Panc1 (cell line): Measurements from ENCODE around the gene GM2A. TPM values are rescaled to one million over a fixed set of nuclear protein-coding genes. Genes with fewer than 3 reads are reported as not detected.

ENCODE experiments used
- ATAC-seq: fragments of 200-7000 bp; cut with Tn5 transposase; 2 replicates; pipeline ENCODE4 v1.9.1; 2020; ENCODE audit warnings: mild to moderate bottlenecking, moderate library complexity
- BruUV-seq: library from RNA; stranded (reverse); fragments of 400-500 nt; replicated peaks from 2 replicates; lab custom pipeline; 2021; lab: Mats Ljungman, UMichigan
- CTCF ChIA-PET: fragments of 300-600 bp; sonication (Branson Sonifier 250); formaldehyde crosslinking; loops from one replicate; lab custom pipeline; 2022; ENCODE audit warnings: antibody characterized with exemption; lab: Charles Lee
- POLR2A ChIA-PET: fragments of 300-600 bp; sonication (Branson Sonifier 250); formaldehyde crosslinking; loops from one replicate; lab custom pipeline; 2022; ENCODE audit warnings: antibody characterized with exemption; lab: Charles Lee
- DNase-seq: peaks from one replicate; pipeline ENCODE4 v3.0.0-alpha.2; 2010; ENCODE audit warnings: low read depth, low spot score
- H3K27ac ChIP-seq: 2 replicates; pipeline ENCODE4 v1.5.1; 2011; ENCODE audit warnings: mild to moderate bottlenecking, low read length, inconsistent platforms
- H3K27me3 ChIP-seq: fragments of 200-500 bp; sonication (Bioruptor generic); 2 replicates; pipeline ENCODE4 v1.6.0; 2014; ENCODE audit warnings: low read length, inconsistent platforms; ENCODE audit not compliant: control insufficient read depth, insufficient read depth
- H3K36me3 ChIP-seq: fragments of 200-500 bp; sonication (Bioruptor generic); 2 replicates; pipeline ENCODE4 v1.5.1; 2014; ENCODE audit warnings: inconsistent platforms, mild to moderate bottlenecking, low read length, moderate library complexity; ENCODE audit not compliant: control insufficient read depth, insufficient read depth
- H3K4me1 ChIP-seq: 2 replicates; pipeline ENCODE4 v1.5.1; 2011; ENCODE audit warnings: inconsistent platforms, mild to moderate bottlenecking, low read length, moderate library complexity; ENCODE audit not compliant: control insufficient read depth, insufficient read depth
- H3K4me3 ChIP-seq, 2 experiments: 2 replicates each; pipeline ENCODE4 v1.5.1; 2011 to 2012; ENCODE audit warnings: low read depth in 2 of 2, low read length in 2 of 2, mild to moderate bottlenecking in 2 of 2, inconsistent platforms in 1 of 2, moderate library complexity in 1 of 2
- H3K9me3 ChIP-seq: fragments of 200-500 bp; sonication (Bioruptor generic); 2 replicates; pipeline ENCODE4 v1.5.1; 2014; ENCODE audit warnings: low read depth, mild to moderate bottlenecking, inconsistent platforms, low read length, moderate library complexity; ENCODE audit not compliant: control insufficient read depth, insufficient read depth
- CTCF ChIP-seq: fragments of 450-650 bp; IDR thresholded peaks from 2 replicates; pipeline ENCODE4 v1.5.1; 2017; ENCODE audit warnings: mild to moderate bottlenecking
- POLR2AphosphoS5 ChIP-seq: IDR thresholded peaks from 2 replicates; pipeline ENCODE4 v1.6.1; 2012; ENCODE audit warnings: mild to moderate bottlenecking, low read depth, low read length, moderate library complexity
- REST ChIP-seq, 2 experiments: IDR thresholded peaks; 2 replicates each; pipeline ENCODE4 v1.6.1; 2011 to 2012; ENCODE audit warnings: low read depth in 2 of 2, control low read depth in 1 of 2, low read length in 1 of 2, mild to moderate bottlenecking in 1 of 2, moderate library complexity in 1 of 2; ENCODE audit not compliant: insufficient read depth in 1 of 2
- SIN3A ChIP-seq: IDR thresholded peaks from 2 replicates; pipeline ENCODE4 v1.6.1; 2012; ENCODE audit warnings: low read depth, mild to moderate bottlenecking, low read length, moderate library complexity, borderline replicate concordance; ENCODE audit not compliant: insufficient read depth
- TCF7L2 ChIP-seq: IDR thresholded peaks from 2 replicates; pipeline ENCODE4 v1.6.1; 2011; ENCODE audit warnings: mild to moderate bottlenecking, low read depth, low read length, inconsistent platforms
- in situ Hi-C: cut with HindIII; loops from 2 replicates; pipeline ENCODE4 v1.10.0; 2016; ENCODE audit warnings: low sequenced_read_pairs, low pct_unique_long_range_greater_than_20kb
- intact Hi-C: fragments of 100-400 bp; cut with micrococcal nuclease; formaldehyde crosslinking; loops from one replicate; pipeline ENCODE4 v1.10.0; 2022; ENCODE audit not compliant: unreplicated experiment
- total RNA-seq: library from RNA; stranded (reverse); gene quantifications from one replicate; pipeline ENCODE4 v1.2.1, GENCODE V29; 2021; ENCODE audit not compliant: unreplicated experiment

The GM2A gene
- total RNA-seq, 1 experiment from 2014 or later = 40.7 TPM

DNA sequence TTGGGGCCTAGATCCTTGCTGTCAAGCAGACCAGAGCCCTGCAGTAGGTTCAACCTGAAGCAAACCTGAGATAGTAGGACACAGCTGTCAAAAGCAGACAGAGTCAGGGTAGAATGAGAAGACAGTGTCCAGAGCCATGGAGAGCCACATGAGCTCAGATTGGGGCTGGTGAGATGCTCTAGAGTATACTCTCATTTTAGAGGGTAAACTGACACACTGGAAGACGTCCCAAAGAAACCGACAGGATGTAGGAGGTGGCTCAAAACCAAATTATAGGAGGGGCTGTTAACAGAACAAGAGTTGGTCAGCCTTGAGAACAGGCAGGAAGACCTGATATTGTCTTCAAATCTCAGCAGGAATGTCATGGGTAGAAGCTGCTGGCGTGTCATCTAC, 40.6 kb upstream of the GM2A start:
- BruUV-seq = no TSS peak
- no peaks in the 10 kb centered on the region for H3K36me3 ChIP-seq
- POLR2A ChIA-PET = no interaction called here
- H3K4me3 ChIP-seq = no peak overlapping the region
- TF ChIP-seq TCF7L2 (no peak), SIN3A (no peak), REST (IDR thresholded peaks at IDR 0.05; ENCODE audit: insufficient read depth in 1 of 2, low read depth in 2 of 2, low read length in 1 of 2) (no peak), CTCF (no peak), POLR2AphosphoS5 (no peak)
- intact Hi-C loops (no loop called here), in situ Hi-C loops (no loop called here)
- H3K4me1 ChIP-seq = no peaks in the 10 kb centered on the region
- CTCF ChIA-PET = no interaction called here
- no peak overlapping the region for H3K27ac ChIP-seq
- no peaks in the 10 kb centered on the region for H3K9me3 ChIP-seq
- H3K27me3 ChIP-seq = no peaks in the 10 kb centered on the region
- DNase-seq (no peak), ATAC-seq (no peak)

DNA sequence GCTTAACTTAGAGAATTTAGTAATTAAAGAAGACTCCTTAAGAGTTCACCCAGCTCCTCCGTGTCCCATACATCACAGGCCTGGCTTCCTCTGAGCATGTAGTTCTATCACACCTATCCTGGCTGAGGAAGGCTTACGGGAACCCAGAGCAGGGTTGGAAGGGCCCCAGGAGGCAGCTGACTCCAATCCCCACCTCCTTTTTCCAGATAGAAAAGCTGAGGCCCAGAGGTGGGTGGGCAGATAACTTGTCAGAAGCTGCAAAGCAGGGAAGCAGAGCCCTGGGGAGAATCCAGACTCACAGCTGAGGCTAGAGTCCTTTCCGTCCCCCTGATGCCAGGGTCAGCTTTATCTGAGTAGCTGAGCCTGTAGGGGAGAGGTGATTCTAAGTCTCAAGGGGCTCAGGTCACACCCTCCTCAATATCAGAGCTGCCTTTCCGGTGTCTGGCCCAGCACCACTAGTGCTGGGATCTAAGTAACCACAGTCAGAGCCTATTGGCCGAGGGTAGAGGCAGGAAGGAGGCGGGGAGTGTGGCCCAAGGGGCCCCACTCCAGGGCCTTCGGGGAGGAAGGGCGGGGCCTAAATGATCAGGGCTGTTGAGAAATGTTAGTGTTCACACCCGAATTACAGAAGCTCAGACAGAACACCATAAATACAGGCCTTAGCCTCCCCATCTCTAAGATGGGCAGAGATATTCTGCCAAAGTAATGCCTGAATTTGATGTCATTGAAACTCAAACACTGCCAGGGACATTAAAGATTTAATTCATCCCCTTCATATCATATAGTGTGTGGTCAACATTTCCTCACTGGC, 39.0 kb upstream of the GM2A start:
- ATAC-seq (peak; percentile 46; the same call in 1 of the 2 replicates), DNase-seq (no peak)
- intact Hi-C loops (no loop called here), in situ Hi-C loops (no loop called here)
- Histone ChIP-seq H3K27ac (no peak overlapping the region), H3K9me3 (no peaks in the 10 kb centered on the region), H3K36me3 (no peaks in the 10 kb centered on the region), H3K4me1 (no peaks in the 10 kb centered on the region), H3K27me3 (no peaks in the 10 kb centered on the region), H3K4me3 (no peak overlapping the region)
- ChIA-PET POLR2A (no interaction called here), CTCF (no interaction called here)
- no TSS peak for BruUV-seq
- TF ChIP-seq POLR2AphosphoS5 (no peak), SIN3A (no peak), CTCF (no peak), REST (IDR thresholded peaks at IDR 0.05; ENCODE audit: insufficient read depth in 1 of 2, low read depth in 2 of 2, low read length in 1 of 2) (no peak), TCF7L2 (no peak)
